H1 (cell line): ENCODE measurements around the gene RDM1. TPM values are rescaled to one million over a fixed set of nuclear protein-coding genes. Genes with fewer than 3 reads are reported as not detected.

Experiments
- CTCF ChIA-PET: fragments of 300-600 bp; sonication (Branson Sonifier 250); formaldehyde crosslinking; loops from one replicate; lab custom pipeline; 2021; ENCODE audit not compliant: partially characterized antibody; lab: Charles Lee
- POLR2A ChIA-PET: fragments of 300-600 bp; sonication (Branson Sonifier 250); formaldehyde crosslinking; loops from one replicate; lab custom pipeline; 2021; ENCODE audit warnings: inconsistent platforms; ENCODE audit not compliant: partially characterized antibody; lab: Charles Lee
- DNase-seq, 2 experiments: peaks; one replicate each; pipeline versions ENCODE4 v3.0.0 to v3.0.0-alpha.2; 2010 to 2022; ENCODE audit warnings: low spot score in 2 of 2, low read depth in 1 of 2, mixed read lengths in 1 of 2
- FAIRE-seq: peaks from 2 replicates; lab custom pipeline; 2011; peaks lifted over from hg19 to GRCh38; lab: Jason Lieb, UNC
- H2AFZ ChIP-seq: 2 replicates; pipeline ENCODE4 v1.8.1; 2012; ENCODE audit warnings: low read length, inconsistent platforms
- H2AK5ac ChIP-seq: 2 replicates; pipeline ENCODE4 v1.6.1; 2013; ENCODE audit warnings: low read depth, low read length
- H2BK120ac ChIP-seq: replicated peaks from 2 replicates; pipeline ENCODE3; 2013; ENCODE audit warnings: low read depth, low read length, inconsistent platforms
- H2BK12ac ChIP-seq: 2 replicates; pipeline ENCODE4 v1.6.1; 2013; ENCODE audit warnings: low read depth, low read length
- H2BK15ac ChIP-seq: 2 replicates; pipeline ENCODE4 v1.6.1; 2013; ENCODE audit warnings: low read length
- H2BK20ac ChIP-seq: 2 replicates; pipeline ENCODE4 v1.6.1; 2013; ENCODE audit warnings: low read length
- H2BK5ac ChIP-seq: 2 replicates; pipeline ENCODE4 v1.6.1; 2013; ENCODE audit warnings: low read depth, low read length
- H3K14ac ChIP-seq: 2 replicates; pipeline ENCODE4 v1.6.1; 2013; ENCODE audit warnings: inconsistent platforms; ENCODE audit not compliant: insufficient read length
- H3K18ac ChIP-seq: 2 replicates; pipeline ENCODE4 v1.6.1; 2013; ENCODE audit warnings: low read length; ENCODE audit errors: extremely low read depth
- H3K23ac ChIP-seq: 2 replicates; pipeline ENCODE4 v1.6.1; 2013; ENCODE audit warnings: inconsistent platforms; ENCODE audit not compliant: insufficient read length
- H3K23me2 ChIP-seq: 2 replicates; pipeline ENCODE4 v1.6.1; 2013; ENCODE audit warnings: low read depth, low read length
- H3K27ac ChIP-seq: 2 replicates; pipeline ENCODE4 v1.6.1; 2011; ENCODE audit warnings: low read depth, low read length, inconsistent platforms
- H3K27me3 ChIP-seq, 4 experiments: replicated peaks in 1 of 4; 1 replicate in 1 of 4; 2 replicates in 3 of 4; pipeline versions ENCODE4 v1.6.1 to v1.8.1; 2011 to 2013; ENCODE audit warnings: low read length in 3 of 4, mild to moderate bottlenecking in 3 of 4, inconsistent platforms in 2 of 4, mixed read lengths in 2 of 4, moderate library complexity in 1 of 4; ENCODE audit not compliant: control insufficient read depth in 3 of 4, insufficient read depth in 3 of 4; ENCODE audit errors: extremely low read depth in 1 of 4
- H3K36me3 ChIP-seq, 4 experiments: 2 replicates each; pipeline versions ENCODE4 v1.6.1 to v1.8.1; 2011 to 2013; ENCODE audit warnings: mild to moderate bottlenecking in 4 of 4, low read length in 3 of 4, moderate library complexity in 2 of 4, control low read depth in 1 of 4, inconsistent platforms in 1 of 4; ENCODE audit not compliant: insufficient read depth in 4 of 4, control insufficient read depth in 2 of 4
- H3K4ac ChIP-seq: replicated peaks from 2 replicates; pipeline ENCODE3; 2013; ENCODE audit warnings: low read length, low read depth, mixed read lengths, inconsistent platforms; ENCODE audit not compliant: insufficient read length
- H3K4me1 ChIP-seq, 4 experiments: replicated peaks in 1 of 4; 1 replicate in 1 of 4; 2 replicates in 3 of 4; pipeline versions ENCODE4 v1.6.1 to v1.8.1; 2011 to 2013; ENCODE audit warnings: low read length in 3 of 4, inconsistent platforms in 2 of 4, mixed read lengths in 1 of 4; ENCODE audit not compliant: insufficient read depth in 4 of 4, control insufficient read depth in 3 of 4
- H3K4me2 ChIP-seq, 2 experiments: 2 replicates each; pipeline versions ENCODE4 v1.6.1 to v1.8.1; 2011 to 2013; ENCODE audit warnings: low read depth in 2 of 2, low read length in 2 of 2, control low read depth in 1 of 2, inconsistent platforms in 1 of 2, mild to moderate bottlenecking in 1 of 2; ENCODE audit not compliant: insufficient read depth in 1 of 2
- H3K4me3 ChIP-seq, 4 experiments: fragments of 200-600, 300-600 bp in 1 of 4; sonication (generic), shearing (Covaris generic), sonication (Bioruptor Twin) in 1 of 4; 2 replicates each; pipeline versions ENCODE4 v1.5.1 to v1.8.1; 2011 to 2016; ENCODE audit warnings: low read length in 4 of 4, low read depth in 3 of 4, control low read depth in 2 of 4, inconsistent platforms in 2 of 4, mild to moderate bottlenecking in 2 of 4, mixed read lengths in 1 of 4, moderate library complexity in 1 of 4; ENCODE audit not compliant: insufficient read depth in 2 of 4; ENCODE audit errors: extremely low read depth in 1 of 4
- H3K56ac ChIP-seq: replicated peaks from 2 replicates; pipeline ENCODE3; 2013; ENCODE audit warnings: low read depth, mild to moderate bottlenecking, mixed read lengths, low read length, inconsistent platforms; ENCODE audit not compliant: insufficient read length
- H3K79me1 ChIP-seq: 2 replicates; pipeline ENCODE4 v1.6.1; 2013; ENCODE audit warnings: low read depth, low read length, control low read depth
- H3K79me2 ChIP-seq, 2 experiments: 2 replicates each; pipeline versions ENCODE4 v1.6.1 to v1.8.1; 2012 to 2013; ENCODE audit warnings: low read length in 2 of 2, mild to moderate bottlenecking in 2 of 2, inconsistent platforms in 1 of 2; ENCODE audit not compliant: insufficient read depth in 2 of 2, control insufficient read depth in 1 of 2
- H3K9ac ChIP-seq, 4 experiments: replicated peaks in 1 of 4; 1 replicate in 1 of 4; 2 replicates in 3 of 4; pipeline versions ENCODE4 v1.6.1 to v1.8.1; 2011 to 2013; ENCODE audit warnings: low read depth in 3 of 4, low read length in 3 of 4, control low read depth in 2 of 4, mild to moderate bottlenecking in 2 of 4, moderate library complexity in 2 of 4, inconsistent platforms in 1 of 4; ENCODE audit errors: extremely low read depth in 1 of 4
- H3K9me3 ChIP-seq, 2 experiments: 2 replicates each; pipeline versions ENCODE4 v1.6.1 to v1.8.1; 2012 to 2013; ENCODE audit warnings: mild to moderate bottlenecking in 2 of 2, moderate library complexity in 2 of 2, control low read depth in 1 of 2, inconsistent platforms in 1 of 2, low read depth in 1 of 2, low read length in 1 of 2, mixed read lengths in 1 of 2; ENCODE audit not compliant: insufficient read depth in 2 of 2
- H4K20me1 ChIP-seq, 2 experiments: replicated peaks in 1 of 2; 2 replicates each; pipeline versions ENCODE3 to v1.8.1; 2011 to 2013; ENCODE audit warnings: inconsistent platforms in 2 of 2, low read length in 2 of 2, mild to moderate bottlenecking in 1 of 2; ENCODE audit not compliant: insufficient read depth in 2 of 2, control insufficient read depth in 1 of 2
- H4K5ac ChIP-seq: 2 replicates; pipeline ENCODE4 v1.6.1; 2013; ENCODE audit warnings: low read length, low read depth, mixed read lengths, inconsistent platforms; ENCODE audit not compliant: insufficient read length
- H4K8ac ChIP-seq: 2 replicates; pipeline ENCODE4 v1.8.0; 2013; ENCODE audit warnings: mild to moderate bottlenecking, moderate library complexity, low read length, inconsistent platforms; ENCODE audit not compliant: insufficient read depth; ENCODE audit errors: extremely low read depth
- H4K91ac ChIP-seq: replicated peaks from 2 replicates; pipeline ENCODE3; 2013; ENCODE audit warnings: low read length, mixed read lengths, inconsistent platforms; ENCODE audit not compliant: insufficient read length
- EGR1 ChIP-seq: IDR thresholded peaks from 2 replicates; pipeline ENCODE4 v1.6.1; 2011; ENCODE audit warnings: low read depth, low read length, borderline replicate concordance
- NANOG ChIP-seq: IDR thresholded peaks from 2 replicates; pipeline ENCODE4 v1.6.1; 2011; ENCODE audit warnings: low read length, low read depth, mild to moderate bottlenecking, inconsistent platforms; ENCODE audit not compliant: insufficient read depth, poor library complexity, severe bottlenecking
- POU5F1 ChIP-seq: IDR thresholded peaks from 2 replicates; pipeline ENCODE4 v1.6.1; 2011; ENCODE audit warnings: low read depth, mild to moderate bottlenecking, low read length, moderate library complexity
- SIN3A ChIP-seq, 2 experiments: IDR thresholded peaks in 1 of 2; conservative IDR thresholded peaks in 1 of 2; 2 replicates each; pipeline ENCODE4 v1.6.1; 2011 to 2012; ENCODE audit warnings: low read length in 2 of 2, improper control_type of control experiment in 1 of 2, low read depth in 1 of 2, mild to moderate bottlenecking in 1 of 2
- TAF7 ChIP-seq: optimal IDR thresholded peaks from 2 replicates; pipeline ENCODE3; 2011; ENCODE audit warnings: low read depth, mild to moderate bottlenecking, inconsistent platforms, low read length, moderate library complexity, borderline replicate concordance
- WGBS, 2 experiments: shearing (Covaris generic) in 1 of 2; methylation state at CpG; one replicate each; pipeline versions ENCODE4 v1.1.6 to v1.1.7; 2013 to 2015; ENCODE audit warnings: low lambda C conversion rate in 2 of 2, mixed read lengths in 2 of 2, inconsistent platforms in 1 of 2, low coverage in 1 of 2, missing lambda C conversion rate in 1 of 2; ENCODE audit not compliant: insufficient replicate concordance in 2 of 2, insufficient coverage in 1 of 2, insufficient read length in 1 of 2; ENCODE audit errors: extremely low coverage in 1 of 2, missing lambda C conversion rate in 1 of 2; 5-methylcytosine and 5-hydroxymethylcytosine counted together
- polyA plus RNA-seq, 7 experiments: library from polyadenylated mRNA; depleted of rRNA in 3 of 7; stranded (reverse) in 5 of 7; unstranded in 2 of 7; fragments of >200 nt in 5 of 7; fragments of 200-250 nt in 2 of 7; gene quantifications; 1 replicate in 5 of 7; 2 replicates in 1 of 7; 4 replicates in 1 of 7; pipeline versions ENCODE4 v1.2.1 to v1.2.3, GENCODE V29; 2011 to 2013; ENCODE audit warnings: missing spikeins in 2 of 7, mixed read lengths in 2 of 7
- total RNA-seq: library from RNA; stranded (reverse); fragmentation: NEBNext Ultra II Directional; extraction: Animal tissue kit (Norgen Biotek cat#: 25700); gene quantifications from 2 replicates; pipeline ENCODE4 v1.2.1, GENCODE V29; 2021

Gene RDM1
- total and polyA plus RNA-seq, 2 of the 8 experiments (the other 6 are each of a cell fraction or from before 2014, with no cell fraction given) = 7.3 to 9.7 TPM

DNA sequence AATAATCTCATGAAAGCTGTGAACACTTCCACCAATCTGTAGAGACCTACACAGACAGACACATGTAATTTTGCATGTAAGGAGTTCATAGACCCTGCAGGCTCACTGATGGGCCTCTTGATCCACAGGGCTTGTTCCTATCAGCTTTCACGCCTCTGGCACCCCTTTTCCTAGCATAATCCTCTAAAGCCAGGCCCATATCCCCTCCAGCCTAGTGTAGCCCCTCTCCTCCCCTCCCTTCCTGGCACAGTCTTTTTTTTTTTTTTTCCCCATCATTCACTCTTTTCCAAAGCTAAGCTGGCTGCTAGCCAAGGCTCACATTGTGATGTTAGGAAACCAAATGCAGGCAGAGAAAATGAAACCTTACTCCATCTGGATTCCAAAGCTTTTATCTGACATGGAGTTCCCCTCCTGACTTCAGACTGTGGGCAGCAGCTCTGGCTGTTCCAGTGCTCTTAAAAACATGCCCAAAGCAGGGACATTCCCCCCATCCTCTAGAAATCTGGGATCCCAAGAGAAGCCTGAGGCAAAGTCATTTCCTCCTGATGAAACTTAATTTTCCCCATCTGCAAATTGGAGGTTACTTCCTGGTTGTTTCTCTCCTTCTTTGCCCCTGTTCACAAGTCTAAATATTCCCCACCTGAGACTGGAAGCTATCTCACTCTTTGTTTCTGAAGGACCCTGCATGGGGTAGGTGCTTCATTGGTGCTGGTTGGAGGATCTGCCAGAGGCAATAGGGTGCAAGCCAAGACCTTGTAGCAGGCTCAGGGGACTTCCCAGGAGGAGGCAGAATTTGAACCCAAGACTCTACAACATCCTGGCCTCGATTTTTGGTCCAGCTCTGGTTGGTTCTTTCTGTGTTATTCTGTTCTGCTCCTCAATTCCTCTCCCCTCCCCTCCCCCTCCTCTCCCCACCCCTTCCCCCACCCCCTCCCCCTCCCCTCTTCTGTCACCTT is 40.5 kb downstream of the RDM1 start:
- Histone ChIP-seq H2AFZ (peak overlapping the region; percentile 81; the same call in 1 of the 2 replicates), H3K14ac (no peak overlapping the region), H3K4me1 (peaks cover 0 to 8% (median 3%) of the 10 kb centered on the region in 4 experiments; a peak in 5 of 7 replicates), H3K27me3 (no peaks in the 10 kb centered on the region), H3K4me2 (peak overlapping the region in 1 of 2 experiments; percentile 8; a peak in 1 of 4 replicates), H2BK120ac (no peak overlapping the region), H3K36me3 (no peaks in the 10 kb centered on the region), H3K4ac (no peak overlapping the region), H3K56ac (no peak overlapping the region), H3K79me1 (no peaks in the 10 kb centered on the region), H4K20me1 (no peaks in the 10 kb centered on the region), H3K9me3 (no peaks in the 10 kb centered on the region), H3K4me3 (no peak overlapping the region), H4K8ac (no peak overlapping the region), H3K79me2 (no peaks in the 10 kb centered on the region), H3K23me2 (no peaks in the 10 kb centered on the region), H4K91ac (no peak overlapping the region), H3K9ac (no peak overlapping the region), H2AK5ac (no peak overlapping the region), H2BK15ac (no peak overlapping the region), H4K5ac (no peak overlapping the region), H2BK20ac (no peak overlapping the region), H3K18ac (no peak overlapping the region), H2BK12ac (no peak overlapping the region), H2BK5ac (no peak overlapping the region), H3K27ac (no peak overlapping the region), H3K23ac (no peak overlapping the region)
- no peak for DNase-seq
- 80% methylated on average over 1 of the region's 2 CpGs; no CpG with 5 or more reads in 1 of the 2 experiments for WGBS, 2 experiments
- ChIA-PET CTCF (interaction anchor here (0.7 kb wide), 1 partner anchor 42 kb away, joined by 3 read pairs; no protein-coding TSS in a partner anchor), POLR2A (no interaction called here)
- TF ChIP-seq SIN3A (conservative IDR thresholded peaks at IDR 0.05 in 1 of 2, IDR thresholded peaks at IDR 0.05 in 1 of 2; ENCODE audit: low read depth in 1 of 2, low read length in 2 of 2) (no peak), TAF7 (no peak), POU5F1 (no peak), EGR1 (no peak), NANOG (no peak)
- no peak for FAIRE-seq
